IMR-90 (cell line): ENCODE data around the gene PACS1. TPM values are rescaled to one million over a fixed set of nuclear protein-coding genes. Genes with fewer than 3 reads are reported as not detected.

ENCODE experiments used
- ATAC-seq: fragments of 200-7000 bp; cut with Tn5 transposase; 2 replicates; pipeline ENCODE4 v1.9.1; 2020; ENCODE audit warnings: low read depth, mild to moderate bottlenecking, moderate library complexity
- BruUV-seq: library from RNA; stranded (reverse); fragments of 400-500 nt; replicated peaks from 2 replicates; lab custom pipeline; 2021; lab: Mats Ljungman, UMichigan
- CTCF ChIA-PET: fragments of 300-600 bp; formaldehyde crosslinking; extraction: SDS; loops from one replicate; lab custom pipeline; 2021; ENCODE audit warnings: antibody characterized with exemption; lab: Yijun Ruan, JAX
- POLR2A ChIA-PET: fragments of 300-600 bp; sonication (Branson Sonifier 250); formaldehyde crosslinking; loops from one replicate; lab custom pipeline; 2022; ENCODE audit warnings: antibody characterized with exemption; ENCODE audit not compliant: unreplicated experiment; lab: Charles Lee
- DNase-seq: peaks from one replicate; pipeline ENCODE4 v3.0.0; 2013
- H2AFZ ChIP-seq: replicated peaks from 2 replicates; pipeline ENCODE3; 2013; ENCODE audit warnings: low read length, mild to moderate bottlenecking; ENCODE audit not compliant: poor library complexity
- H2AK5ac ChIP-seq: 2 replicates; pipeline ENCODE4 v1.6.1; 2013; ENCODE audit warnings: low read depth, low read length, inconsistent platforms
- H2AK9ac ChIP-seq: replicated peaks from 2 replicates; pipeline ENCODE3; 2013; ENCODE audit warnings: mild to moderate bottlenecking, low read depth, low read length, moderate library complexity; ENCODE audit not compliant: poor library complexity
- H2BK120ac ChIP-seq: 2 replicates; pipeline ENCODE4 v1.6.1; 2013; ENCODE audit warnings: low read depth, low read length, inconsistent platforms
- H2BK15ac ChIP-seq: 3 replicates; pipeline ENCODE4 v1.6.1; 2013; ENCODE audit warnings: low read depth, low read length, inconsistent platforms
- H2BK20ac ChIP-seq: 2 replicates; pipeline ENCODE4 v1.6.1; 2013; ENCODE audit warnings: low read depth, mild to moderate bottlenecking, inconsistent platforms, low read length, moderate library complexity
- H2BK5ac ChIP-seq: 2 replicates; pipeline ENCODE4 v1.6.1; 2013; ENCODE audit warnings: mild to moderate bottlenecking, low read depth, low read length, inconsistent platforms; ENCODE audit not compliant: poor library complexity, severe bottlenecking
- H3K14ac ChIP-seq: replicated peaks from 2 replicates; pipeline ENCODE4 v1.6.1; 2013; ENCODE audit warnings: low read depth, low read length, inconsistent platforms
- H3K18ac ChIP-seq: 2 replicates; pipeline ENCODE4 v1.6.1; 2013; ENCODE audit warnings: low read depth, low read length, control low read depth
- H3K23ac ChIP-seq: 2 replicates; pipeline ENCODE4 v1.6.1; 2013; ENCODE audit warnings: low read depth, low read length, inconsistent platforms
- H3K27ac ChIP-seq: 2 replicates; pipeline ENCODE4 v1.5.1; 2013; ENCODE audit warnings: mild to moderate bottlenecking, control low read depth, low read length; ENCODE audit not compliant: insufficient read depth
- H3K27me3 ChIP-seq: 2 replicates; pipeline ENCODE4 v1.6.1; 2013; ENCODE audit warnings: low read length; ENCODE audit not compliant: control insufficient read depth, insufficient read depth
- H3K36me3 ChIP-seq: 2 replicates; pipeline ENCODE4 v1.6.1; 2013; ENCODE audit warnings: low read length, mixed read lengths; ENCODE audit not compliant: control insufficient read depth, insufficient read depth
- H3K4ac ChIP-seq: 2 replicates; pipeline ENCODE4 v1.6.1; 2013; ENCODE audit warnings: low read depth, low read length, inconsistent platforms
- H3K4me1 ChIP-seq: 2 replicates; pipeline ENCODE4 v1.6.1; 2013; ENCODE audit warnings: low read length, mixed read lengths; ENCODE audit not compliant: control insufficient read depth, insufficient read depth
- H3K4me2 ChIP-seq: 2 replicates; pipeline ENCODE4 v1.6.1; 2013; ENCODE audit warnings: low read depth, mild to moderate bottlenecking, control low read depth, low read length, moderate library complexity
- H3K4me3 ChIP-seq: 2 replicates; pipeline ENCODE4 v1.5.1; 2013; ENCODE audit warnings: low read depth, mild to moderate bottlenecking, control low read depth, low read length, moderate library complexity; ENCODE audit not compliant: insufficient read depth
- H3K56ac ChIP-seq: 2 replicates; pipeline ENCODE4 v1.6.1; 2013; ENCODE audit warnings: low read length, inconsistent platforms; ENCODE audit not compliant: insufficient read depth; ENCODE audit errors: extremely low read depth
- H3K79me1 ChIP-seq, 2 experiments: 2 replicates each; pipeline ENCODE4 v1.6.1; 2013; ENCODE audit warnings: low read length in 2 of 2, inconsistent platforms in 1 of 2, low read depth in 1 of 2
- H3K9ac ChIP-seq: 2 replicates; pipeline ENCODE4 v1.6.1; 2013; ENCODE audit warnings: low read depth, low read length, control low read depth
- H3K9me1 ChIP-seq: 2 replicates; pipeline ENCODE4 v1.6.1; 2013; ENCODE audit warnings: low read length, inconsistent platforms; ENCODE audit not compliant: insufficient read depth
- H3K9me3 ChIP-seq: 2 replicates; pipeline ENCODE4 v1.6.1; 2013; ENCODE audit warnings: low read length; ENCODE audit not compliant: control insufficient read depth, insufficient read depth
- H4K20me1 ChIP-seq: 2 replicates; pipeline ENCODE4 v1.6.1; 2013; ENCODE audit warnings: low read length, inconsistent platforms; ENCODE audit not compliant: insufficient read depth
- H4K5ac ChIP-seq: 2 replicates; pipeline ENCODE4 v1.6.1; 2013; ENCODE audit warnings: mild to moderate bottlenecking, low read depth, low read length, control low read depth
- H4K8ac ChIP-seq, 2 experiments: 2 replicates each; pipeline ENCODE4 v1.6.1; 2013; ENCODE audit warnings: low read depth in 2 of 2, low read length in 2 of 2, control low read depth in 1 of 2, inconsistent platforms in 1 of 2
- H4K91ac ChIP-seq: 2 replicates; pipeline ENCODE4 v1.6.1; 2013; ENCODE audit warnings: low read depth, low read length, inconsistent platforms; ENCODE audit not compliant: insufficient read depth
- BHLHE40 ChIP-seq: fragments of 150-350 bp; IDR thresholded peaks from 2 replicates; pipeline ENCODE4 v1.6.1; 2016; ENCODE audit warnings: mild to moderate bottlenecking, low read depth, low read length
- CEBPB ChIP-seq: IDR thresholded peaks from 2 replicates; pipeline ENCODE4 v1.6.1; 2012; ENCODE audit warnings: low read depth, low read length, improper control_type of control experiment
- MXI1 ChIP-seq: IDR thresholded peaks from 2 replicates; pipeline ENCODE4 v1.6.1; 2012; ENCODE audit warnings: low read depth, mild to moderate bottlenecking, low read length, moderate library complexity, borderline replicate concordance
- NFE2L2 ChIP-seq: fragments of 150-350 bp; IDR thresholded peaks from 2 replicates; pipeline ENCODE4 v1.6.1; 2016; ENCODE audit warnings: low read depth, mild to moderate bottlenecking, low read length
- POLR2A ChIP-seq: IDR thresholded peaks from 2 replicates; pipeline ENCODE4 v1.6.1; 2012; ENCODE audit warnings: mild to moderate bottlenecking, low read depth, low read length
- RAD21 ChIP-seq: IDR thresholded peaks from 2 replicates; pipeline ENCODE4 v1.6.1; 2012; ENCODE audit warnings: low read length, improper control_type of control experiment
- RFX5 ChIP-seq: IDR thresholded peaks from 2 replicates; pipeline ENCODE4 v1.8.0; 2012; ENCODE audit warnings: low read depth, mild to moderate bottlenecking, low read length, moderate library complexity
- SMC3 ChIP-seq: fragments of 150-350 bp; IDR thresholded peaks from 2 replicates; pipeline ENCODE4 v1.6.1; 2016; ENCODE audit warnings: low read depth, mild to moderate bottlenecking, antibody characterized with exemption, low read length, moderate library complexity
- WGBS, 2 experiments: methylation state at CpG; one replicate each; pipeline versions ENCODE4 v1.1.5 to v1.1.7; 2013; ENCODE audit warnings: missing lambda C conversion rate in 2 of 2; ENCODE audit not compliant: insufficient read length in 1 of 2; ENCODE audit errors: extremely low coverage in 2 of 2; 5-methylcytosine and 5-hydroxymethylcytosine counted together
- dilution Hi-C: fragments of 300-500 bp; cut with HindIII; formaldehyde crosslinking; loops from one replicate; pipeline ENCODE4 v1.14.3; 2018; ENCODE audit warnings: low sequenced_read_pairs; ENCODE audit not compliant: unreplicated experiment
- in situ Hi-C: fragments of 300-500 bp; cut with MboI; formaldehyde crosslinking; loops from 3 replicates; pipeline ENCODE4 v1.14.3; 2019; ENCODE audit warnings: low sequenced_read_pairs, inconsistent platforms, mixed read lengths
- intact Hi-C: fragments of 100-400 bp; cut with micrococcal nuclease; formaldehyde crosslinking; loops from 2 replicates; pipeline ENCODE4 v1.10.0; 2022
- polyA plus RNA-seq, 3 experiments: library from polyadenylated mRNA; depleted of rRNA; stranded (reverse); fragments of >200 nt; gene quantifications; 2 replicates each; pipeline ENCODE4 v1.2.3, GENCODE V29; 2012; ENCODE audit warnings: low replicate concordance in 1 of 3
- total RNA-seq: library from RNA; depleted of rRNA; stranded (reverse); fragments of >200 nt; gene quantifications from 2 replicates; pipeline ENCODE4 v1.2.3, GENCODE V29; 2012
- TF ChIP-seq, protein P1 (sequence below): fragments of 150-350 bp; IDR thresholded peaks from 2 replicates; pipeline ENCODE4 v1.6.1; 2016; ENCODE audit warnings: low read depth, mild to moderate bottlenecking, low read length, moderate library complexity, borderline replicate concordance
- TF ChIP-seq, protein P2 (sequence below): conservative IDR thresholded peaks from 2 replicates; pipeline ENCODE4 v1.5.1; 2012; ENCODE audit warnings: mild to moderate bottlenecking, low read depth, low read length, improper control_type of control experiment

PACS1 gene
- total and polyA plus RNA-seq, 2 of the 4 experiments (the other 2 are of a cell fraction), result 7.3 to 32.0 TPM

DNA sequence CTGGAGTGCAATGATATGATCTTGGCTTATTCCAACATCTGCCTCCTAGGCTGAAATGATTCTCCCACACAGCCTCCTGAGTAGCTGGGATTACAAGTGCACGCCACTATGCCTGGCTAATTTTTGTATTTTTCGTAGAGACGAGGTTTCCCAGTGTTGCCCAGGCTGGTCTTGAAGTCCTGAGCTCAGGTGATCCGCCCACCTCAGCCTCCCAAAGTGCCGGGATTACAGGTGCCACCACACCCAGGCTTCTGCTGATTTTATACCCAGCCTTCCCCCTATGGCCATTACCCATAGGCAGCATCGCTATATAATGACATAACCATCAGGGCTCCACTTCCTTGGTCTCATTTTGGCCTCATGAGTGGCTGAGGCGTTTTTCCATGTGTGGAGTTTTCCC is 137.7 kb downstream of the PACS1 start:
- Histone ChIP-seq H2AFZ (no peak overlapping the region), H3K27ac (no peak overlapping the region), H4K8ac (no peak overlapping the region), H2BK5ac (no peak overlapping the region), H3K4ac (no peak overlapping the region), H2BK20ac (no peak overlapping the region), H3K4me1 (no peaks in the 10 kb centered on the region; the same call in 1 of the 2 replicates), H2BK120ac (no peak overlapping the region), H3K18ac (no peak overlapping the region), H4K91ac (no peak overlapping the region), H3K9me3 (no peaks in the 10 kb centered on the region), H3K4me2 (no peak overlapping the region), H3K9ac (no peak overlapping the region), H3K79me1 (peaks cover 7 to 19% of the 10 kb centered on the region in 2 experiments; a peak in 3 of 4 replicates), H3K14ac (no peak overlapping the region), H3K56ac (no peak overlapping the region), H2BK15ac (no peak overlapping the region), H2AK5ac (no peak overlapping the region), H3K27me3 (no peaks in the 10 kb centered on the region), H3K4me3 (no peak overlapping the region), H3K36me3 (peaks cover 8% of the 10 kb centered on the region), H4K20me1 (no peaks in the 10 kb centered on the region), H2AK9ac (no peak overlapping the region), H4K5ac (no peak overlapping the region), H3K9me1 (peaks cover 8% of the 10 kb centered on the region), H3K23ac (no peak overlapping the region)
- ATAC-seq (no peak), DNase-seq (no peak)
- WGBS, 2 experiments, result 95% methylated on average over 4 of the region's 7 CpGs; no CpG with 5 or more reads in 1 of the 2 experiments
- CTCF ChIA-PET, result no interaction called here
- POLR2A ChIA-PET, result no interaction called here
- TF ChIP-seq, protein P1, sequence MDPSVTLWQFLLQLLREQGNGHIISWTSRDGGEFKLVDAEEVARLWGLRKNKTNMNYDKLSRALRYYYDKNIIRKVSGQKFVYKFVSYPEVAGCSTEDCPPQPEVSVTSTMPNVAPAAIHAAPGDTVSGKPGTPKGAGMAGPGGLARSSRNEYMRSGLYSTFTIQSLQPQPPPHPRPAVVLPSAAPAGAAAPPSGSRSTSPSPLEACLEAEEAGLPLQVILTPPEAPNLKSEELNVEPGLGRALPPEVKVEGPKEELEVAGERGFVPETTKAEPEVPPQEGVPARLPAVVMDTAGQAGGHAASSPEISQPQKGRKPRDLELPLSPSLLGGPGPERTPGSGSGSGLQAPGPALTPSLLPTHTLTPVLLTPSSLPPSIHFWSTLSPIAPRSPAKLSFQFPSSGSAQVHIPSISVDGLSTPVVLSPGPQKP, result no peak
- TF ChIP-seq POLR2A (no peak), RAD21 (no peak), MXI1 (no peak), SMC3 (no peak), NFE2L2 (no peak), CEBPB (no peak), RFX5 (no peak), BHLHE40 (no peak)
- TF ChIP-seq, protein P2, sequence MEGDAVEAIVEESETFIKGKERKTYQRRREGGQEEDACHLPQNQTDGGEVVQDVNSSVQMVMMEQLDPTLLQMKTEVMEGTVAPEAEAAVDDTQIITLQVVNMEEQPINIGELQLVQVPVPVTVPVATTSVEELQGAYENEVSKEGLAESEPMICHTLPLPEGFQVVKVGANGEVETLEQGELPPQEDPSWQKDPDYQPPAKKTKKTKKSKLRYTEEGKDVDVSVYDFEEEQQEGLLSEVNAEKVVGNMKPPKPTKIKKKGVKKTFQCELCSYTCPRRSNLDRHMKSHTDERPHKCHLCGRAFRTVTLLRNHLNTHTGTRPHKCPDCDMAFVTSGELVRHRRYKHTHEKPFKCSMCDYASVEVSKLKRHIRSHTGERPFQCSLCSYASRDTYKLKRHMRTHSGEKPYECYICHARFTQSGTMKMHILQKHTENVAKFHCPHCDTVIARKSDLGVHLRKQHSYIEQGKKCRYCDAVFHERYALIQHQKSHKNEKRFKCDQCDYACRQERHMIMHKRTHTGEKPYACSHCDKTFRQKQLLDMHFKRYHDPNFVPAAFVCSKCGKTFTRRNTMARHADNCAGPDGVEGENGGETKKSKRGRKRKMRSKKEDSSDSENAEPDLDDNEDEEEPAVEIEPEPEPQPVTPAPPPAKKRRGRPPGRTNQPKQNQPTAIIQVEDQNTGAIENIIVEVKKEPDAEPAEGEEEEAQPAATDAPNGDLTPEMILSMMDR, result no peak
- dilution Hi-C loops (no loop called here), in situ Hi-C loops (no loop called here), intact Hi-C loops (loop anchor here (10.0 kb wide), 1 partner anchor 123 kb away; no protein-coding TSS in a partner anchor)
- no TSS peak for BruUV-seq
